Stimulated activated naive CD4-positive, alpha-beta T cell (primary cell): ENCODE measurements around the gene PAWR.
"Not testable (repeated sequence)": the region's sequence is repeated elsewhere in the genome, so short reads cannot be mapped to it uniquely, and the experiment has no call there.

ENCODE experiments used
- DNase-seq, 6 experiments: peaks; one replicate each; lab custom pipeline; 2025; lab: John Stamatoyannopoulos, UW

The PAWR gene

GRCh38 chr12:79686171-79686570 is 4.6 kb downstream of the PAWR start:
- DNase-seq = no peak

- DNase-seq = no peak
Measured at GRCh38 chr12:79685068-79685467, 5.7 kb downstream of the PAWR start.

- not testable (repeated sequence) for DNase-seq
Measured at GRCh38 chr12:79684338-79684737, 6.4 kb downstream of the PAWR start.

- DNase-seq = no peak
Measured at GRCh38 chr12:79682593-79682992, 8.2 kb downstream of the PAWR start.

GRCh38 chr12:79681008-79681590 is 9.7 kb downstream of the PAWR start:
- no peak for DNase-seq

DNA sequence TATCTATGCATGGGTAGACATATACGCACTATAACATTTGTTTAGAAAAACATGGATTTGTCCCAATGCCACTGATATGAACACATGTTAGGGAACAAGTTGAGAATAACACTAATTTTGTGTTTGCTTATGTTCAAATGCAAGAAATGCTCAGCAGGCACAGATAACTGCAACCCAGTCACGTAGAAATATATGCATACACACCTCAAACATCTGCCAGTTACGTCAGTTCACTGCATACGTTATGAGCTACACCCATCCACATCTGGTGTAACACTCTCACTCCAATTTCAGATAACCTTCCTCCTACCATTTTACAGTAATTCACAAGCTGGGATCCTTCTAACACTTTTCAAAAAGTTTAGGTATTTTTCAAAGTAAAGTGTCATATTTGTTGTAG is 10.7 kb downstream of the PAWR start:
- DNase-seq = no peak

GRCh38 chr12:79678306-79678705 is 12.5 kb downstream of the PAWR start:
- no peak for DNase-seq

DNA sequence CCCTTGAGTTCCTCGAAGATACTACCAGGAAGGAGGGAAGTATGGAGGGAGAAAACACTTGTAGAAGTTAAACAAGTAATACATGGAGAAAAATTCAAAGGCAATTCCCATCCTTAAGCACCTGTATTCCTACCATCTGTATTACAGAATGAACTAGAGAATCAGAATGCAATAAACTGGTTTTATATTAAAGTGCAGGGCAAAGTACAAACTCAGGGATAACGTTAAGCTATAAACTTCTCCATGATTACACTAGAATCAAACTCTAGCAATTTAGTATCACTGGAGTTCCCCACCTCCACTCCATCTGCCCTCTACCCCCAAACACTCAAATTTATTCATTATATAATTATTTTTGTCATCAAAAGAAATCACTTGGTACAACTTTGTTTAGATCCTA is 13.1 kb downstream of the PAWR start:
- no peak for DNase-seq

- DNase-seq = no peak
Measured at GRCh38 chr12:79676579-79676978, 14.2 kb downstream of the PAWR start.

GRCh38 chr12:79674629-79675028 is 16.1 kb downstream of the PAWR start:
- DNase-seq = no peak

DNA sequence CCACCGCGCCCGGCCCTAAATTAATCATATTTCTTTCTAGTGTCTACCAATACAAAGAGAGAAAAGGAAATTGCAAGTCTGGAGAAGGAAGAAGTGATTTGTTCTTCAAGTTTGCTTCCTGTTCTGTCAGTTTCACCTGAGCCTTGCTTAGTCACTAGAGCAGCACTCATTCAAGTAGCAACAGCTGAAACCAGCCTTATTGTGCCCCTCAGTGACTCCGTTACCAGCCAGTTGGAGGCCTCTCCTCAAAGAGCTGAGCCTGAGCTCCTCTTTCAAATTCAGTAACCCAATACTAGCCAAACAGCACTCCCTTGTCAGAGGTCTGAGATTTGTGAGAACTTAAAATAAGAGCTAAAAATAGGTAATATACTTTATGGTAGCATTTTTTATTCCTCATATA is 17.4 kb downstream of the PAWR start:
- DNase-seq = no peak

- DNase-seq = no peak
Measured at GRCh38 chr12:79668113-79668512, 22.7 kb downstream of the PAWR start.

DNA sequence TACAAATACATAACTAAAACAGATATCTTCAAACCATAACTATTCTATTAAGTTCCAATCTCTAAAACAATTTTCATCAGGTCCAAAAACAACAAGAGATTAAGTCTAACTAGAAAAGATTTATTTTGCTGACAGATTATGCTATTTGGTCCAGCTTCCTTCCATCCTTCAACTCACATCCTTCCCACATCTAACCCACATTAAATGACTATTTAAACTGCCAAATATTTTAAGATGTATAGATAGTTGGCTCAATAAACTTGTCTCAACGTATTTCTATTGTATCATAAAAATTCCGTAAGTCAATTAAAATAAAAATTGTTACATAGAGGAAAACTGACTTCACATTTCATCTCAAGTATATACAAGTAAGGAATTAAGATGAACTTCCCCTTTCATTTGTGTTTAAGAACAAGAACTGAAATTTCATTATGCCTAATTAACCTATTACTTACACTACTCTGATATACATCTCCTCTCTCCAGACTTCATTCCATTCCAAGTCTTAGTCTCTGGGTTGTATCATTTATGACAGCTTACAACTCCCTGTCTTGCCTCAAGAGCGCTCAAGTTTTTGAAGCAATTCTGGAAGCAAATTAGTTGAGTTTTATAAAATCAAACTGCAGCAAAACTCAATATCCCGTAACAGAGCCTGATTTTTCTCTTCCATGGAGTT is 25.4 kb downstream of the PAWR start:
- no peak for DNase-seq

DNA sequence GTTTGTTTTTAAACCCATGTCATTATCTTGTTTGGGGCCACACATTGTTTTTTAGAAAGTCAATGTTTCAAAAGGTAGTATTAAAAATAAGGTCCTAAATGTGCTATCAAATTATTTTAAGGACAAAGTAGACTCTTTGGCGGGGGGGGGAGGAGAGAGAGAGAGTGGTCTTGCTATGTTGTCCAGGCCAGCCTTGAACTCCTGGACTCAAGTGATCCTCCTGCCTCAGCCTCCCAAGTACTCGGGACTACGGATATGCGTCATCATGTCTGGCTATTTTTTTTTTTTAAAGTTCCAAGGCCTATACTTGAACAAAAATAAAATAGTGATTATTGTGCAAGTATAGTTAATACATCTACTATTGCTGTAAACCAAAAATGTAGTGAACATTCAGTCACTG is 26.2 kb downstream of the PAWR start:
- no peak for DNase-seq

- no peak for DNase-seq
Measured at GRCh38 chr12:79662046-79662811, 28.5 kb downstream of the PAWR start.

DNA sequence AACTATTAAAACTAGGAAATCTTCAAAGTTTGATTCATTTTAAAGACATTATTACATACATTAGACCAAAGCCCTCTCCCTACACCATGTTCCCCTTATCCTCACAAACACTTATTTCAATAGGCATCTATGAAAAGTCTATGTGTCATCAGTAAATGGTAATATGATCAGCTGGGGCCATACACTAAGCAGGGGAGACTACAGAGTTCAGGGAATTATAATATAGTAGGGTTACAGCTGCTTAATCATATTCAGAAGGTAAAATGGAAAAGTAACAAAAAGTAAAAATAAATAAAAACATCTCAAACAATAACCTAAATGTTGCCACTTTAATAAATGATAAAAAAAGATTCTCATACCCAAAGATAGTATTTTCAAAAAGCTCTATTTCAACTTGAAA is 29.1 kb downstream of the PAWR start:
- no peak for DNase-seq

- DNase-seq = no peak
Measured at GRCh38 chr12:79659961-79660431, 30.8 kb downstream of the PAWR start.

- no peak for DNase-seq
Measured at GRCh38 chr12:79658221-79658620, 32.5 kb downstream of the PAWR start.

- DNase-seq = no peak
Measured at GRCh38 chr12:79657136-79657535, 33.6 kb downstream of the PAWR start.

DNA sequence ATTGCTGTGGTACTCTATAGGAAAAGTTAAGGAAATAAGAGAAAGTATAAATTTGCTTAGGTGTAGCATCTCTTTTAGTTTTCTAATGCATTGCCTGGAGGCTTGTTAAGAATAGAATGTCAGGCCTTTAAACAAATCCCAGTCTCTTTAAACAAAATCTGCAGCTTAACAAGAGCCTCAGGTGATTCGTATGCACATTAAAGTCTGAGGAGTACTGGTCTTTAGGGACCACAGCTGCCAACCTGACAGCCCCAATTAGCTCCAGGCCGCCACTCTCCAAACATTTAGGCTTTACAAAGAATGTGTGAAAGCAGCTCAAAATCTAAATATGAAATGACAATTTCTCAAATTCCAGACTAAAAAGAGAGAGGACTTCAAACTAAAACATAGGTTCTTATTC is 35.7 kb downstream of the PAWR start:
- no peak for DNase-seq

- DNase-seq = no peak
Measured at GRCh38 chr12:79652521-79652920, 38.2 kb downstream of the PAWR start.

DNA sequence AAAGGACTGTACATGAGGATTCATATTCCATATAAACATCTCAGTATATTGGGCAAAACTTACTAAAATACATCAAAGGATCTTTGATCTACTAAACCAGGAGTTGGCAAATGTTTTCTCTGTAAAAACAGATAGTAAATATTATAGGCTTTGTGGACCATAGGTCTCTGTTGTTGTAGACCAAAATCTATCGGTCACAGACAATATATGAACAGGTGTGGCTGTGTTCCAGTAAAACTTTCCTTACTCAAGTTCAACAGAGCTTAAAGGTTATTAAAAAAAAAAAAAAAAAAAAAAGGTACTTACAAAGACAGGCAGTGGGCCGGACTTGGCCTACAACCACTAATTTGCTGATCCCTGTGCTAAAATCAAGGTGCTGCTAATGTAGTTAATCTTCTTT is 40.3 kb downstream of the PAWR start:
- no peak for DNase-seq

DNA sequence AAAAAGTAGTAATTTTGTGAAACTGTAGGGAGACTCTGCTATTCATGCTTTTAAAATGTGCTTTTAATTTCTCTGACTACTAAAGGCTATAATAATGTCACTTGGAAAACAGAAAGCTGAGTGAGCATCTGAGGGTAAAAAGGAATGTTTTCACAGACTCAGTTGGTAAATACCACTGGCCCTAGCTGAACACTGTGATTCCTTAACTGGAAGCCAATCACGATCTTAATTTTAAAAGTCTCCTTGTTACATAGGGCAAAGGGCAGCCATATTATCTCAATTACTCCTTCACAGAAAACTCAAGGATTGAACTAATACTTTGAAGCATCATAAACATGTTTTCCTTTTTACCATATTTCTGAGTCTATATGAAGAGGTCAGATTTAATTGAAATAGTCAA is 41.9 kb downstream of the PAWR start:
- no peak for DNase-seq
